T-helper 1 cell treated with Interleukin-12 subunit alpha and Interleukin-12 subunit beta and Interleukin-4 antibody, amounts not matched to agents 30 ng/mL and 1 ng/mL, for 36 hours (primary cell): ENCODE results near the gene KAZN. TPM values are rescaled to one million over a fixed set of nuclear protein-coding genes. Genes with fewer than 3 reads are reported as not detected.

Source experiments
- intact Hi-C: fragments of 100-400 bp; cut with micrococcal nuclease; formaldehyde crosslinking; loops from one replicate; pipeline ENCODE4 v1.15.1; 2024
- total RNA-seq: library from RNA; stranded (reverse); gene quantifications from 2 replicates; pipeline ENCODE4 v1.2.3, GENCODE V29; 2022

KAZN gene
- total RNA-seq, 1 donor from 2014 or later = 0.20 TPM

DNA sequence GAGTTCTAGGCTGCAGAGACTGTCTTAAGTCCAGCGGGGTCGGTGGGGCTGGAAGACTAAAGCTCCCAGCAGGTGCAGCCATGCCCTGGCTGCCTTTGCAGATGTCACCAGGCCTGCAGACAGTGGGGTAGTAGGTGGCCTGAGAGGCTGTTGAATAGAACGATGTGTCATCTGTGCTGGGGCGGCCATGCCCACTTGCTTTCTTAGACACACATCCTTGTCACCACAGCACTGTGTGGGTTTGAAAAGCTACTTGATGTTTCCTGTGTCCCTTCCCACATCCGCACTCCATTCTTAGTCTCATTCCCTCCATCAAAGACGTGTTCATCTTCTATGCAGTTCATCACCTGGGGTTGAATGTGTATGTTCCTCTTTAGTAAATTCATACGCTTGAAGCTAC lies 370.5 kb downstream of the KAZN start:
- intact Hi-C loops = loop anchor here (2.0 kb wide), 1 partner anchor 44 kb away; no protein-coding TSS in a partner anchor

DNA sequence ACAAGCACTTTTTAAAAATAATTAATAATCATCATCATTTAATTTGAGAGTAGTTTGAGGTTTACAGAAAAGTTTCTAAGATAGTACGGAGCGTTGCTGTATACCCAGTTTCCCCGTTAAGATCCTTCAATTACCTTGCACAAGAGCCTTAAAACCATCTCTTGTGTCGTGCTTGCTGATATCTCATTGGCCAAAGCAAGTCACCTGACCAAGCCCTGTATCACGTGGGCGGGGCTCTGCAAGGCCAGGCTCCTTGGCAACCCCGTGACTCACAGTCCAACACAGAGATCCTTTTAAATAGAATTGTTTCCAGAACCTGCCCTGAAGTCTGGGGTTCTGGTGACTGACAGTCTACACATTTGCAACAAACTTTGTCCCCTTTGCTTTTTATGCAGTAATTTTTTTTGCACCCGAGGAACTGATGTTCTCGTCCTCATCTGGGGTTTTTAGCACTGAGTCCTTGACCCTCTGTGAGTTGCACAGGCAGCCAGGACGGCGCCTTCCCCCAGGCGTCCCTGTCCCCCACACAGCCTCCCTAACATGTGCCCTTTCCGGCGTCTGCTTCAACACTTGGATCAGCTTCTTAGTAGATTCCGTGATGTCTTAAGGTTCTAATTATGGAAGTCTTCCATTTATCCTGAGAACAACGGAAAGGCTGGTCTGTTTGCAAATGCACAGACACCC lies 371.8 kb downstream of the KAZN start:
- intact Hi-C loops = no loop called here

DNA sequence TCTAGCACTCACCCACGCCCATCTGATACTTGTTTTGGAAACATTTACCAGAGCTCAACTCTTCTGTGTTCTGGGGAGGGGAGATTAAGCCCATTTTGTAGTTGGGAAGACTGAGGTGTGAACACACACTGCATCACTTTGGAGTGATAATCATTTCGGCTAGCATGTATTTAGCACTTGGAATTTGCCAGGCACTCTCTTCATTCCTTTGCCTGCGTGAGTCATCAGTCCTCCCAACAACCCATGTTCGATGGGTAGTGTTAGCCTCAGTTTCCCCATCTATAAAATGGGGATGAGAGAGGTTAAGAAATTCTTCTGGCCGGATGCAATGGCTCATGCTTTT lies 372.3 kb downstream of the KAZN start:
- intact Hi-C loops = no loop called here

DNA sequence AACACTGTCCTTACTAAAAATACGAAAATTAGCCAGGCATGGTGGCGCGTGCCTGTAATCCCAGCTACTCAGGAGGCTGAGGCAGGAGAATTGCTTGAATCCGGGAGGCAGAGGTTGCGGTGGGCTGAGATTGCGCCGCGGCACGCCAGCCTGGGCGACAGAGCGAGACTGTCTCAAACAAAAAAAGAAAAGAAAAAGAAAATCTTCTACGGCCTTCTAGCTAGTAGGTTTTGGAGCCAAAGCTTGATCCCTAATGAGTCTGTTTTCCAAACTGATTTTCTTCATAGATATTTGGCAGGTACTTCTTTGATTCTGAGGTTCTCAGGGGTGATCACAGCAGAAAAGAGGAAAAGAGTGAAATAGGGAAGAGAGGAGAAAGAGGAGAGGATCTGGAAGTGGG lies 372.7 kb downstream of the KAZN start:
- intact Hi-C loops = no loop called here

DNA sequence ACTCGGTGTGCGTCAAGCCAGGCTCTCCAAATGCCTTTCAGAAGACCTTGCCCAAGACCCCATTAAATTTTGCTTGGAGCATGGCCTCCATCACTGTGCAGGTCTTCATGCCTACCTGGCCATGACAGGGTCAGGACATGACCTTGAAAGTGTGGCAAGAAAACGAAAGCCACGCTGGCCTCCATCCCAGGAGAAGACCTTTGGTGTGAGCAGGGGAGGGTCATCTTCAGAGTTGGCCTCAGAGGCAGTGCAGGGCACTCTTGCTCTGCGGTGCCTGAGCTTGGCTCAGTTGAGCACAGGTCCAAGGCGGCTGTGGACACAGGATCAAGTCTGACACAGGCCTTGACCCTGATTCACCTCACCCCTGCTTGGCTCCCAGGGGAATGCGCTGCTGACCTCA lies 373.6 kb downstream of the KAZN start:
- intact Hi-C loops = no loop called here

DNA sequence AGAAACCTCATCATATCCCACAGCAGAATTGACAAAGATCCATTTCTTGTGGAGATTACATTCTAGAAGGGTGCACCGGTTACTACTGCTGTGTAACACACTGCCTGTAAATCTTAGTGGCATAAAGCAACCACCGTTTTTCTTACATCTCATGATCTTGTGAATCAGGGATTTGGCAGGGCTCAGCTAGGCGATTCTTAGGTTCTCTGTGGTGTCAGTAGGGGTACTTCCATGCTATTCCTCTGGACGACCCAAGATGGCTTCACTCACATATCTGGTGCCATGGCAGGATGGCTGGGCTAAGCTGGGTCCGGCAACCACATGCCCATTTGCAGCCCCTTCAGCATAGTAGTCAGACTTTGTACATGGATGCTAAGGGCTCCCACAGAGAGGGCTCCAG lies 375.3 kb downstream of the KAZN start:
- intact Hi-C loops = no loop called here

DNA sequence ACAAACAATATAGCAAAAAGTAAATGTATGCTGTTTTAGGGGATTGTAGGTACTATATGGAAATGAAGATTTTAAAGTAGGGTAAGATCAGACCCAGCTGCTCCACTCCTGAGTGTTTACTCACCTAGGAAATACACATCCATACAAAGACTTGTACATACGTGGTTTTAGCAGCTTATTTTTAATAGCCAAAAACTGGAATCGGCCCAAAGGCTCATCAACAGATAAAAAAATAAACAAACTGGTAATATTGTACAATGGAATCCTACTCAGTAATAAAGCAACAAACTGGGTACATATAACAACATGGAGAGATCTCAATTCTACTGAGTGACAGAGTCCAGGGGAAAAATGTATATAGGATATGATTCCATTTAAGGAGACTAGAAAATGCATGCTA lies 375.9 kb downstream of the KAZN start:
- intact Hi-C loops = no loop called here

DNA sequence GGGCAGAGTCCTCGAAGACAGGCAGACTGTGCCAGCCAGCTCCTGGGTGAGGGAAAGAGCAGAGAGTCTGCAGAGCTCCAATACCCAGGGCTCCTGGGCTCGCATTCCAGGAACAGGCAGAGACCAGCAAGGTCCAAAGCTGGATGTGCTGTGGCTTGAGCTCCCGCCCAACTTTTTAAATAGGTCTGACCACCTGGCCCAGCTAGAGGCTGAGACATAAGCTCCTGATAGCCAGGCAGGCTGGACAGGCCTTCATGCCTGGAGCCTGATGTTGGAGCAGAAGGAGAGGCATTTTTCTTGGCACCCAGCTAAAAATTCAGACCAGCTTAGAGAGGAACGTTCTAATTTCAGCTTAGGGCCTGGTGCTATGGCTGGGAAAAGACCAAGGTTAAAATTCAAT lies 376.6 kb downstream of the KAZN start:
- intact Hi-C loops = no loop called here

DNA sequence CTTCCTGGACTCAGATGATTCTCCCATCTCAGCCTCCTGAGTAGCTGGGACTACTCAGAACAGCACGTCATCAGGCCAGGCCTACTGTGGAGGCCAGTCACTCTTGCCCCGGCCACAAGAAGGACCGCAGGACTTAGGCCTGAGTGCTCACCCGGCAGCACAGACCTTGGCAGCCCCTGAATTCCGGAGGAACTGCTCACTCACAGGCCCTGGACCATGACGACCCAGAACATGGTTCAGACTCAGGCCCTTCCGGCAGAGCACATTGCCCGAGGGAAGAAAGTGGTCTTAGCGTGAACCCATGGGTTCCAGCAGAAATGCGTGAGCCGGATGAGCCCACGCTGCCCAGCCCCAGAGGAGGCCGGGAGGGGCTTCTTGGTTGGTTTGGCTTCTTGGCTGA lies 377.8 kb downstream of the KAZN start:
- intact Hi-C loops = no loop called here

DNA sequence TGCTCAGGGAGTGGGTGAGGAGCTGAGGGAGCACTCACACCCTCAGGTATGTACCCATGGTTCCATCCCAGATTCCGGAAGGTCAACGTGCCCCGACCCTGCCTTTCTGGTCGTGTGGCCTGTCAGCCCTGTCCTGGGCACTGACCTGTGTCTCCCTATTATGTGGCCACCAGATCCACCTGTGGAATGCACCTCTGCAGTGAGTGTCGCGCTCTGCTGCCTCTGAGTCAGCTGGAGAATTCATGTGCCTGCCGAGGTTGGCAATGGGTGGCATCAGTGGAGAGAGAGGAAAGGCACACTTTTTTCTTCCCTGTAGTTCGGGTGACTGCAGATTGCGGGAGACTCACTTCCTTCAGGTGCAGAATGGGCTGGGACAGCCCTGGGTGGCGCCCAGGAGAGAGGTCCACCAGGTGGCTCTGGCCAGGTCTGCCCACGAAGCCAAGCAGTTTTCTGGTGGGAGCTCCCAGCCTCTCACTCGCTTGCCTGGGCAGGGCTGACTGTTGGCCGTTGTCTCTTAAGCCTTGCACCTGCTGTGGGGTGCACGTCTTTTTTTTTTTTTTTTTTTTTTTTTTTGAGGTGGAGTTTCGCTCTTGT lies 378.9 kb downstream of the KAZN start:
- intact Hi-C loops = no loop called here

DNA sequence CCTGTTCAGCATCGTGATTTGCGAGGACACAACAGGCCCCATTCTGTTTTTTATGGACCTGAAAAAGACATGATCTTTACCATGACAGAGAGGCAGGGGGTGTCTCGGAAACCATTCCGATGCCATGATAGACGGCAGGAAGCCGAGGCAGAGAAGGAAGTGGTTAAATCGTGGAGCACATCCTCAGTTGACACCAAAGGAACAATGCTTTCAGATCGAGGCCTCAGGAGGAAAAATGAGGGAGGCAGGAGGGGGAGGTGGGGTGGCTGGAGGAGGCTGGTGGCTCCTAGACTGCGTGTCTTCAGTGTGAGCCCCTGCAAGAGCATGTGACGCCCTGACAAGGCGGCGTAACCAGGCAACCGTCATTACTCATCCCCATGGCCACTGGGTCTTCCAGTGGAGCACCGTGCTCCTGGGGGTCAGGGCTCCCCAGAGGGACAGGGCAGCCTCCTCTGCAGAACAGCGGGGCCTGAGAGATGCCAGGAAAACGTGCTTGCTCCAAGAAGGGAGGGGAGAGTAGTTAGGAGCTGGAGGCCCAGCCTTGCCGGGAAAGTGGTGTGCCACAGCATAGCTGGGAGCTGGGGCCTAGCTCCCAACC lies 382.2 kb downstream of the KAZN start:
- intact Hi-C loops = no loop called here

DNA sequence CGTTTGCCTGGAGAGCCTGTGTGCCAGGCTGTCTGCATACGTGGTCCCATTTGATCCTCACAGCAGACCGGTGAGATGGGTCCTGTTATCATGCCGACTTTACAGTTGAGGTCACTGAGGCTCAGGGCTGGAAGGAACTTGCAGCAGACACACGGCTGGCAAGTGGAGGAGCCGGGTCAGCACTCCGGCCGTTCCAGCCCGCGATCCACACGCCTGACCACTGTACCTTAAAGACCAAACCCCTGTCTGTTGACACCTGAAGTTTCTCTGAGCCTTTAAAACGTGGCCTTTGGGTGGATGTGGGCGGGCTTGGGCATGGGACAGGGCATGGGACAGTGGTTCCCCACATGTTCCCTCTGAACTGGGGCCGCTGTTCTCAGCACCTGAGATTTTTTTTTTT lies 383.5 kb downstream of the KAZN start:
- intact Hi-C loops = no loop called here

DNA sequence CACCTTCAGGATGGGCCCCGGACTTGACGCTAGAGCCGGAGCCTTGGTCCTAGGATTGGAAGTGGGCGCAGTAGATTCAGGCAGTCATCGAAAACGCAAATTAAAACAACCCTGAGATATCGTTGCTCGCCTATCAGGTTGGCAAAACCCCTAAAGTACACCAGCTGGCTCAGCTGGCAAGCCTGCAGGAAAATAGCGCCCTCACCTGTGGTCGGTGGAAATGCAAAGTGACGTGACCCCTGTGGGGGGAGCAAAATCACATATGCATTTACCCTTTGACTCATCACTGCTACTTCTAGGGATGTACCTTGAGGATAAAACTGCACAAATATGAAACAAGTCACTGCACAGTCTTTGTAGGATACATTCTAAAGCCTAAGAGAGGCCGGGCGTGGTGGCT lies 384.8 kb downstream of the KAZN start:
- intact Hi-C loops = no loop called here

DNA sequence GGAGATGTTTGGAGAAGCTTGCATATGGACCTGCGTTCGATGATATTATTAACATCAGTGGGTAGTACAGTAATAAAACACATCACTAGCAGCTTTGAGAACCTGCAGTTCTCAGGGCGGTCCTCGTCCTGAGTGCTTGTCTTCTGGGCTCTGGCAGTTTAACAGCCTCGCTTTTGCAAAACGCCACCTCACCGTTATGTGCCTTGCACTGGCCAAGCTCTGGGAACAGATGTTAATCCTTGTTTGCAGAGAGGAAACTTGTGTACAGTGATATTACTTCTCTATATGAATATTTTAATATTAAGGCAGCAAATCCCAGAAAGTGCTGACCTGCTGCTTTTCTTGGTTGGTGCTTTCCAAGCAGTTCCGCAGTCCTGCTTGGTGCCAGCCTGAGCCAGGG lies 387.7 kb downstream of the KAZN start:
- intact Hi-C loops = no loop called here

DNA sequence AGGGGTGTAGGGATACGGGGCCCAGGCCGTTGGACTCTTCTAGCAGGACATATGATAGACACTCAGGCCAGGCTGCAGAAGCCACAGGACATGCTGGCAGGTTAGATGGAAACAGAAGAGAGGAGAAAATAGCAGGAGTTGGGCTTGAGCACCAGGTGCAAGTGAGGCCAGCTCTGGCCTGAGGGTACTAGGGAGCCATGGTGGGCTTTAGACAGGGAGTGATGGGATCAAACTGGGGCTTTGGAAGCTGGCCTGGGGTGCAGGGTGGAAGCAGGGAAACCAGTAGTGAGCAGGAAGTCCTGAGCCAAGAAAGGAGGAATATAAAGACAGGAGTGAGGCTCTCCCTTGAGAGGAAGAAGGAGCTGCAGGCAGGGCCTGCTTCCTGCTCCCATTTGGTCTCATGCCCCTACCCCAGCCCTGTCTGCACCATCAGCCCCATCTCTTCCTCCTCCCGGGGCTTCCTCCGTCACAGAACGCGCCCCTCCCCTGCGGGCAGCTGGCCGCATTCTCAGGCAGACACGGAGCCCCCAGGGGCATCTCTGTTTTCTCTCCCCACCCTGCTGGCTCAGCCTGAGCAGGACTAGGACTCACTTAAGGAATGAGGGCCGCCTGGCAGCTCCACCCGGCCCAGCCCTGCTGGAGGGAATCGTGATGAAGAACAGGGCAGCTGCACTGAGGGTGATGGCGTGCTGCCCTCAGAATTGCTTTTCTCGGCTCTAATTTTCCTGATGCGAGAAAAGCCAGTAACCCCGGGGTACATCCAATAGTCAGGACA lies 389.5 kb downstream of the KAZN start:
- intact Hi-C loops = no loop called here

DNA sequence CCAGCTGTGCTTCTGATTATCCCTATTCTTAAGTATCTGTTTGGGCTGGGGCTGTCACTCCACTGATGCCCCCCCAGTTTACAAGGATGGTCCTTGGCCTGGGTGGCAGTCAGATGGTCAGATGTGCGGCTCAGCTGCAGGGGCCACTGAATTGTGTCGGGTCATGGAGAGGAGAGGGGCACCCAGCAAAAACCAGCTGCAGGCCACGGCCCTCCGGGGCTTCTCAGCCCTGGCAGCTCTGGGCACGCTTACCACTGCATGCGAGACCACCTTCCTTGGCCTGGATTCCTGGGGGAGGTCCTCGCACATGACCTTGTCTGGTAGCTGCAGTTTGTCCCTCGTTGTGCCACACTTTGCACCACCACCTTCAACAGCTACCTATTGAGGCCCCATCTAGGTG lies 390.2 kb downstream of the KAZN start:
- intact Hi-C loops = no loop called here

DNA sequence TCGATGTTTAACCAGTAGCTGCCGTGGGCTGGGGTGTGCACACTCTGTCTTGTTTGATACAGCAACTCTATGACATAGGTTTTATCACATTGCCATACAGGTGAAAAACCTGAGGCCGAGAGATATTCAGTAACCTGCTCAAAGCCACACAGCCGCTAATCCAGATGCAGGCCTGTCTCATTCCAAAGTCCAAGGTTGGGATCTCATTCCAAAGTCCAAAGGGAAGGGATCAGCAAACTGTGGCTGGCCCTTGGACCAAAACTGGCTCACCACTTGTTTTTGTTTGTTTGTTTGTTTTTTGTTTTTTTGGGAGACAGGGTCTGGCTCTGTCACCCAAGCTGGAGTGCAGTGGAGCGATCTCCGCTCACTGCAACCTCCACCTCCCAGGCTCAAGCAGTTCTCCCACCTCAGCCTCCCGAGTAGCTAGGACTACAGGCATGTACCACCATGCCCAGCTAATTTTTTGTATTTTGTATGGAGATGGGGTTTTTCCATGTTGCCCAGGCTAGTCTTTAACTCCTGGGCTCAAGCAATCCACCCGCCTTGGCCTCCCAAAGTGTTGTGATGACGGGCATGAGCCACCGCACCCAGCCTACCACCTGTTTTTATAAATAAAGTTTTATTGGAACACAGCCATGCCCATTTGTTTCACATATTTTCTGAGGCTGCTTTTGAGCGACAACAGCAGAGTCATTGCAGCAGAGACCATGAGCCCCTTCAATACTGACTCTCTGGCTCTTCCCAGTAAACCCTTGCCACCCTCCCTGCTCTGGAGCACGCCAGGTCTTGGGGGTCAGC lies 391.6 kb downstream of the KAZN start:
- intact Hi-C loops = no loop called here

DNA sequence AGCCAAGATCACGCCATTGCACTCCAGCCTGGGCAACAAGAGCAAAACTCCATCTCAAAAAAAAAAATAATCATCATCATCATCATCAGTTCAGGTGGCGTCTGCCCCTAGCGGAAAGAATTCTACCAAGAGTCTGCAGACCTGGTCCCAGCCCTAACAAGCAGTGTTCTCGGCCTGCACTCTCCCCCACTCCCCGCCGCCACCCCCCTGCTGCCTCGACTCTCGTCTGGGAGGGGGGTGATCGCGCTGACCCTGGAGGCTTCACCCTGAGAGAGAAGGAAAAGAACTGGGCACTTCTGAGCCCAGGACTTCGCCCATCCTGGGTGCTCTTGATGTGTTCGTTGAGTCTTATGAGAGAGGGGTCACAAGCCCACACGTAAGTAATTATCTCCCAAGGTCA lies 394.9 kb downstream of the KAZN start:
- intact Hi-C loops = no loop called here

DNA sequence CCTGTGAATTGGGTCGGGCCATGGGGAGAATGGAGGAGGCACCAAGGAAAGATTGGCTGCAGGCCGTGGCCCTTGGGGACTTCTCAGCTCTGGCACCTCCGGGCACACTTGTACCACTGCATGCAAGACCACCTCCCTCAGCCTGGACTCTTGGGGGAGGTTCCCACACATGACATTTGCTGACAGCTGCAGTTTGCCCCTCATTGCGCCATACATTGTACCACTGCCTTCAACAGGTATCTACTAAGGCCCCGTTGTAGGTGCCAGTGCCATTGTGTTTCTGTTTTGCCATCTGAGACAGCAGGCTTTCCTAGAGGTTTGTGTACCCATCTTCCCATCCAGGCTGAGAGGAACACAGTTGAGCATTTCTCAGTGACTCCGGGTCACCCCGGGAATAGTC lies 395.7 kb downstream of the KAZN start:
- intact Hi-C loops = no loop called here

DNA sequence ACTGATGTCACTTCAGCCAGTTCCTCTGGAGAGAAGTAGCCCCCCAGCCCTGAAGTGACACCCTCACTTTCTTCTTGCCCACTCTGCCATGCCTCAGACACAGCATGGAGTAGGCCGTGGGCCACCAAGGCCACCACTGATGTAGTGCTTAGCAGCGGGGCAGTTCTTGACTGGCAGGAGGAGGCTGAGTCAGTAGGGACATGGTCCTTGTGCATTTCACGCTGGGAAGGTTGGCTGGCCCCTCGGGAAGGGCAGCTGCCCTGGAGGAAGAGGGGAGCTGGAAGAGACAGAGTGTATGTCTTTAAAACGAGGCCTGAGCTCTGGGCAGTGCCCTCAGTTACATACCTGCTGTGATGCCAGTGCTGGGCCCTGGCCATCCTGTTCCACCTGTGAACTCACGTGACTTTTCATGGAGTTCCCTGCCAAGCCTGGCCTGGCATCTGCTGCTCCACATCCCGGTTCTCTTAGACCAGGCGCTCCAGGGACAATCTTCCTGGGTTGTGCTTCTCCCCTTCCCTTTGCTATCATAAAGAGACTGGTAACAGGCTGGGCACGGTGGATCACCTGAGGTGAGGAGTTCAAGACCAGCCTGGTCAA lies 396.5 kb downstream of the KAZN start:
- intact Hi-C loops = no loop called here
